ENCODE results near the gene ERBB4. TPM values are rescaled to one million over a fixed set of nuclear protein-coding genes. Genes with fewer than 3 reads are reported as not detected.

The ERBB4 gene
- total RNA-seq, 1 donor from 2014 or later, result 22.6 TPM

DNA sequence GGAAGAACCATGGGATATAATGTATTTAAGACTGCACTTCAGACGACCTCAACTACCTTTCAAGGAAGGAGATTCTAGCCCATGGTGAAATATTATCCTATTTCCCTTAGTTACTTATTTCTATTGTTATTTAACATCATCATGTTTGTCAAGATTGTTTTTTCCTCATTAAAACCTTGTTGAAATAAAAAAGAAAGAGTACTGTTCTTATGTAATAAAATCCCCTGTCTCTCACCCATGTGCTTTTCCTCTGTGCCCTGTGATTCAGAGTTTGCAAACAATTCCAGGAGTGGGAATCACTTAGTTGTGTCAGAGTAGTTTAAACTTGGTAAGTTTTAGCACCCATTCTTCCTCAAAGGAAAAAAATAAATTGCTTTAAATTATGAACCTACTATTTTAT is 43.6 kb downstream of the ERBB4 start:
- no peak overlapping the region for H3K27ac ChIP-seq
- H3K9me3 ChIP-seq, result no peaks in the 10 kb centered on the region
- H3K27me3 ChIP-seq, result no peaks in the 10 kb centered on the region
- no peaks in the 10 kb centered on the region for H3K36me3 ChIP-seq
- TF ChIP-seq, protein P1, sequence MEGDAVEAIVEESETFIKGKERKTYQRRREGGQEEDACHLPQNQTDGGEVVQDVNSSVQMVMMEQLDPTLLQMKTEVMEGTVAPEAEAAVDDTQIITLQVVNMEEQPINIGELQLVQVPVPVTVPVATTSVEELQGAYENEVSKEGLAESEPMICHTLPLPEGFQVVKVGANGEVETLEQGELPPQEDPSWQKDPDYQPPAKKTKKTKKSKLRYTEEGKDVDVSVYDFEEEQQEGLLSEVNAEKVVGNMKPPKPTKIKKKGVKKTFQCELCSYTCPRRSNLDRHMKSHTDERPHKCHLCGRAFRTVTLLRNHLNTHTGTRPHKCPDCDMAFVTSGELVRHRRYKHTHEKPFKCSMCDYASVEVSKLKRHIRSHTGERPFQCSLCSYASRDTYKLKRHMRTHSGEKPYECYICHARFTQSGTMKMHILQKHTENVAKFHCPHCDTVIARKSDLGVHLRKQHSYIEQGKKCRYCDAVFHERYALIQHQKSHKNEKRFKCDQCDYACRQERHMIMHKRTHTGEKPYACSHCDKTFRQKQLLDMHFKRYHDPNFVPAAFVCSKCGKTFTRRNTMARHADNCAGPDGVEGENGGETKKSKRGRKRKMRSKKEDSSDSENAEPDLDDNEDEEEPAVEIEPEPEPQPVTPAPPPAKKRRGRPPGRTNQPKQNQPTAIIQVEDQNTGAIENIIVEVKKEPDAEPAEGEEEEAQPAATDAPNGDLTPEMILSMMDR (IDR thresholded peaks at IDR 0.05), result no peak
- H3K4me3 ChIP-seq, result no peak overlapping the region
- no peak for DNase-seq
- ATAC-seq, result no peak
- no peaks in the 10 kb centered on the region for H3K4me1 ChIP-seq
- intact Hi-C loops (cut with DNase I), result no loop called here

DNA sequence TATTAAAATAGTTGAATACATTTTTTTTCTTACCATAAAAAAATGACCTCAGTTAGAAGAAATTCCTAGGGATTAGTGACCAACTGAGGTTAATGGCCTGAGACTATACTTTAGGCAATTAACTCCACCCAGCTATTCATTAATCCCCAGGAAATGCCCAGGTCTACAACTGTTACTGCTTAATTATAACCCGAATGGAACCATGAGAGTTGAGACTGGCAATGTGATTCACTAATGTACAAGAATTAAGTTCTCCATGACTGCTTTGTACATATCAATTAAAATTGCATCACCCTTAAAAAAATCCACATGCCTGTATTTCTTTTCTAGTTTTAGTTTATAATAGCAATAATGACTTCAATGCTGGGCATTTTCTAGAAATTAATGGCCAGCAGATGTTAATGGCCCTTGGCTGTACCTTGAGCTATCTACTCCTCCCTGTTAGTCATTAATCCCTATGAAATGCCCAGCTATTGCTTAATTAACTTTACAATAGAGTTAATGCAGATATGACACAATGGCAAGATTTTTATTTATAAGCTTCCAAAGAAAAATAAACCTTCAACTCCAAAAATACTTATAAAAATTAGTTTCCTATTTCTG is 44.1 kb downstream of the ERBB4 start:
- TF ChIP-seq, protein P1 (IDR thresholded peaks at IDR 0.05), result no peak
- no peaks in the 10 kb centered on the region for H3K36me3 ChIP-seq
- intact Hi-C loops (cut with DNase I), result no loop called here
- no peak overlapping the region for H3K4me3 ChIP-seq
- H3K4me1 ChIP-seq, result no peaks in the 10 kb centered on the region
- H3K27ac ChIP-seq, result no peak overlapping the region
- DNase-seq (no peak), ATAC-seq (no peak)
- H3K27me3 ChIP-seq, result no peaks in the 10 kb centered on the region
- no peaks in the 10 kb centered on the region for H3K9me3 ChIP-seq

DNA sequence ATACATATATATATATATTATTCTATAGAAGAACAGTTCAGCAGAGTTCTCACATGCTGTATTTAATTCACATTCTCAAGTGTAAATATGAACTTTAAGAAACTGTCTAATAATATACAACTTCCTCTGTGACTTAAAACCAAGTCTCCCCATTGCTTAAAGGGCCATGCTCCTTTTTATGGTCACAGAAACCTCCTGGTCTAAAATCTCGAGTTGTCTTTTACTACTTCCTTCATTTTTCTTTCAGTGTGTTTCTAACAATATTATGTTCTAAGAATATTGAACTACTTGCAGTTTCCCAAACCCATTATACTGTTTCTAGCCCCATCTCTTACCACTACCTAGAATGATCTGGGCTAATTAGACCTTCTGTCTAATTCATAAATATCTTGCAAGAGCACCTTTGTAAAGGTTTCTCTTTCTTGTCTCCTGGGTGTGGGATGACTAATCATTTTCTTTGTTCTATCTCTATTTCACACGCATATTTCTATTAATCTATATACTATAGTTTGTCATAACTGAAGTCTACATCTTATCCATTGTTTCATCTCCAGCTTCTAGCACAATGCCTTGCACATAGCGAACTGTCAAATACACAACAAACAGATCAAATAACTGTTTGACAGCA is 48.8 kb downstream of the ERBB4 start:
- Histone ChIP-seq H3K27me3 (no peaks in the 10 kb centered on the region), H3K9me3 (no peaks in the 10 kb centered on the region), H3K27ac (no peak overlapping the region), H3K4me1 (no peaks in the 10 kb centered on the region), H3K4me3 (no peak overlapping the region), H3K36me3 (no peaks in the 10 kb centered on the region)
- intact Hi-C loops (cut with DNase I), result no loop called here
- TF ChIP-seq, protein P1 (IDR thresholded peaks at IDR 0.05), result no peak
- no peak for ATAC-seq
- no peak for DNase-seq

DNA sequence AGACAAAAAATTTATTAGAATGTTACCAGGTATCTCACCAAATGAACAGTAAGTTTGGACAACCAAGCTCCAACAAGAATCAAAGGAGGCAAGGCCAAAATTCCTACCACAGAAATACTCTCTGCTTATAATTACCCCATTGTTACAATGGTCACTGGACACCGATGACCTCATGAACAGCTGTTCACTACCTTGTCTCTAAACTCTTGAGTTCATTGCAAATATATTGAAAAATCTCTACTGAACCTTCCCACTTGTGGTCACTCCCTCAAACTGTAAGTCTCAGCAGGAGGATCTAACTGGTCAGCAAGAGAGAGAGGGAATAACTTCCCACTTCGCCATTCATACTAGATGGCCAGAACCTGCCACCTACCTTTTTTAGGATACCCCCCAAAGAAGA is 50.0 kb downstream of the ERBB4 start:
- Histone ChIP-seq H3K27ac (no peak overlapping the region), H3K4me3 (no peak overlapping the region), H3K36me3 (no peaks in the 10 kb centered on the region), H3K4me1 (no peaks in the 10 kb centered on the region), H3K9me3 (no peaks in the 10 kb centered on the region), H3K27me3 (no peaks in the 10 kb centered on the region)
- ATAC-seq (no peak), DNase-seq (no peak)
- TF ChIP-seq, protein P1 (IDR thresholded peaks at IDR 0.05), result no peak
- intact Hi-C loops (cut with DNase I), result no loop called here

DNA sequence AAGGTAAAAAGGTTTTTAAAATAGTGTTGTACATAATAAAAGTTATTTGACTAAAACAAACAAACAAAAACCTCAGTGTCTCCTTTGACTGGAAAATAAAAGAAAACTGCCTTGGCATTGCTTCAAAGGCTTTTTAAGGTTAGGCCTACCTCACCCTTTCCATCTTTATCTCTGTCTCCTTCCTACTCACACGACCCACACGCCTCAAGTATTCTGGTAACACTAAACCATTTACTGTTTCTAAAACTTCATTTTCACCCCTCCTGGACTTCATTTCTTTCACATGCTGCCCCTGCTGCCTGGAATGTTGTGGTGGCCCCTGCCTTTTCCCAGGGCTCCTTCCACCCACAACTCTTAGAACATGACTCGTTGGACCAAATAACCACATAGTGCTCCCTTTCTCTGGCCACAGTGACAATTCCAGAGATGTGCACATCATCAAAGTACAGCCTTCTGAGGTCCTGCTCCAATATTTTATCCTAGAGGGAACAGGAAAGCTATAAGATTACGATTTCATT is 54.0 kb downstream of the ERBB4 start:
- ATAC-seq, result no peak
- H3K4me1 ChIP-seq, result no peaks in the 10 kb centered on the region

More for the DNA sequence above, 54.0 kb downstream of the ERBB4 start:
- TF ChIP-seq, protein P1 (IDR thresholded peaks at IDR 0.05), result no peak
- Histone ChIP-seq H3K4me3 (no peak overlapping the region), H3K27me3 (no peaks in the 10 kb centered on the region), H3K27ac (no peak overlapping the region), H3K9me3 (no peaks in the 10 kb centered on the region), H3K36me3 (no peaks in the 10 kb centered on the region)
- intact Hi-C loops (cut with DNase I), result no loop called here
- DNase-seq, result no peak

All from upper lobe of right lung (tissue), 1 donor.